RWPE1 (cell line): Measurements from ENCODE around the gene MYO15B.

Experiments used
- CTCF ChIA-PET: fragments of 350-600 bp; sonication (Branson Sonifier 250); formaldehyde crosslinking; extraction: SDS; loops from one replicate; lab custom pipeline; 2021; lab: Yijun Ruan, JAX
- POLR2A ChIA-PET: fragments of 400-600 bp; formaldehyde crosslinking; extraction: SDS; loops from one replicate; lab custom pipeline; 2020; ENCODE audit warnings: antibody characterized with exemption; ENCODE audit not compliant: low non-redundant PET; lab: Yijun Ruan, JAX
- DNase-seq: peaks from one replicate; pipeline ENCODE4 v3.0.0; 2012; ENCODE audit warnings: low spot score
- H3K27ac ChIP-seq: fragments of 450-650 bp; 2 replicates; pipeline ENCODE4 v1.5.1; 2017
- CTCF ChIP-seq: fragments of 450-650 bp; conservative IDR thresholded peaks from 2 replicates; pipeline ENCODE4 v1.5.1; 2017; ENCODE audit warnings: low read depth, mild to moderate bottlenecking

MYO15B gene

GRCh38 chr17:75557852-75558665 lies 29.5 kb upstream of the MYO15B start:
- TF ChIP-seq CTCF = no peak
- ChIA-PET CTCF (no interaction called here), POLR2A (no interaction called here)
- H3K27ac ChIP-seq = peak overlapping the region; percentile 25; the same call in 1 of the 2 replicates
- no peak for DNase-seq

GRCh38 chr17:75558666-75559530 lies 28.7 kb upstream of the MYO15B start:
- TF ChIP-seq CTCF = no peak
- no peak for DNase-seq
- ChIA-PET POLR2A (interaction anchor here (0.8 kb wide), 1 partner anchor 10 kb away, joined by 3 read pairs; no protein-coding TSS in a partner anchor), CTCF (interaction anchor here (0.6 kb wide), 1 partner anchor 74 kb away, joined by 3 read pairs; no protein-coding TSS in a partner anchor)
- H3K27ac ChIP-seq = no peak overlapping the region

GRCh38 chr17:75559958-75560533 lies 27.6 kb upstream of the MYO15B start:
- DNase-seq = no peak
- H3K27ac ChIP-seq = no peak overlapping the region
- CTCF ChIA-PET = no interaction called here
- POLR2A ChIA-PET = interaction anchor here (0.8 kb wide), 1 partner anchor 11 kb away, joined by 3 read pairs; no protein-coding TSS in a partner anchor
- no peak for TF ChIP-seq CTCF

GRCh38 chr17:75561927-75562603 lies 25.5 kb upstream of the MYO15B start:
- POLR2A ChIA-PET = no interaction called here
- H3K27ac ChIP-seq = no peak overlapping the region
- no peak for TF ChIP-seq CTCF
- CTCF ChIA-PET = interaction anchor here (0.6 kb wide), 1 partner anchor 392 kb away, joined by 3 read pairs; no protein-coding TSS in a partner anchor
- no peak for DNase-seq

GRCh38 chr17:75563063-75563758 lies 24.4 kb upstream of the MYO15B start:
- no peak overlapping the region for H3K27ac ChIP-seq
- no peak for TF ChIP-seq CTCF
- ChIA-PET POLR2A (no interaction called here), CTCF (no interaction called here)
- no peak for DNase-seq
